Hepatocyte (in vitro differentiated cells): ENCODE results near the gene SEC61B. TPM values are rescaled to one million over a fixed set of nuclear protein-coding genes. Genes with fewer than 3 reads are reported as not detected.
A peak's percentile ranks its signal among the peaks of the same experiment; 100 is the strongest.

ENCODE experiments used
- DNase-seq: peaks from one replicate; pipeline ENCODE4 v3.0.0-alpha.2; 2016; ENCODE audit warnings: low spot score
- H2AFZ ChIP-seq: fragments of 200-600 bp; sonication (generic); 2 replicates; pipeline ENCODE4 v1.6.0; 2016; ENCODE audit warnings: antibody characterized with exemption, mild to moderate bottlenecking
- H3K27ac ChIP-seq: fragments of 200-600 bp; sonication (generic); 2 replicates; pipeline ENCODE4 v1.5.1; 2016; ENCODE audit warnings: mild to moderate bottlenecking
- H3K27me3 ChIP-seq: fragments of 200-600 bp; sonication (generic); 2 replicates; pipeline ENCODE4 v1.6.1; 2016
- H3K36me3 ChIP-seq: fragments of 200-600 bp; sonication (generic); replicated peaks from 2 replicates; pipeline ENCODE4 v1.5.1; 2016; ENCODE audit warnings: low read depth; ENCODE audit not compliant: insufficient read depth
- H3K4me1 ChIP-seq: fragments of 200-600 bp; sonication (generic); 2 replicates; pipeline ENCODE4 v1.5.1; 2016; ENCODE audit warnings: mild to moderate bottlenecking, moderate library complexity; ENCODE audit not compliant: insufficient read depth
- H3K4me2 ChIP-seq: fragments of 200-600 bp; sonication (generic); 2 replicates; pipeline ENCODE4 v1.6.0; 2016
- H3K4me3 ChIP-seq: fragments of 200-600 bp; sonication (generic); 2 replicates; pipeline ENCODE4 v1.5.1; 2016; ENCODE audit warnings: mild to moderate bottlenecking
- H3K79me2 ChIP-seq: fragments of 200-600 bp; sonication (generic); 2 replicates; pipeline ENCODE4 v1.6.0; 2017; ENCODE audit warnings: mild to moderate bottlenecking
- H3K9me2 ChIP-seq: fragments of 200-600 bp; sonication (generic); replicated peaks from 2 replicates; pipeline ENCODE4 v1.6.0; 2017; ENCODE audit warnings: mild to moderate bottlenecking; ENCODE audit not compliant: insufficient read depth
- H3K9me3 ChIP-seq: fragments of 200-600 bp; sonication (generic); 2 replicates; pipeline ENCODE4 v1.5.1; 2016; ENCODE audit warnings: low read depth, mild to moderate bottlenecking
- H4K20me1 ChIP-seq: fragments of 200-600 bp; sonication (generic); 2 replicates; pipeline ENCODE4 v1.6.0; 2016; ENCODE audit warnings: mild to moderate bottlenecking; ENCODE audit not compliant: insufficient read depth, poor library complexity, severe bottlenecking
- EZH2 ChIP-seq: fragments of 200-600 bp; sonication (generic); IDR thresholded peaks from 2 replicates; pipeline ENCODE4 v1.6.1; 2016; ENCODE audit warnings: antibody characterized with exemption, mild to moderate bottlenecking, borderline replicate concordance
- EZH2phosphoT487 ChIP-seq: fragments of 200-600 bp; sonication (generic); IDR thresholded peaks from one replicate; pipeline ENCODE4 v1.6.1; 2018; ENCODE audit warnings: antibody characterized with exemption, mild to moderate bottlenecking, low read depth, moderate library complexity; ENCODE audit not compliant: unreplicated experiment, severe bottlenecking
- WGBS: methylation state at CpG from one replicate; pipeline ENCODE4 v1.1.6; 2016; ENCODE audit warnings: low lambda C conversion rate; ENCODE audit errors: missing lambda C conversion rate; 5-methylcytosine and 5-hydroxymethylcytosine counted together
- polyA plus RNA-seq: library from polyadenylated mRNA; unstranded; fragments of >200 nt; fragmentation: Nextera tagmentation; extraction: Ambion mirVana; gene quantifications from 2 replicates; pipeline ENCODE4 v1.2.1, GENCODE V29; 2016
- total RNA-seq: library from RNA; depleted of rRNA; stranded (reverse); fragments of >200 nt; gene quantifications from 2 replicates; pipeline ENCODE4 v1.2.3, GENCODE V29; 2014
- TF ChIP-seq, protein P1 (sequence below): fragments of 200-600 bp; sonication (generic); IDR thresholded peaks from 2 replicates; pipeline ENCODE4 v1.5.1; 2016; ENCODE audit warnings: antibody characterized with exemption, mild to moderate bottlenecking; ENCODE audit not compliant: poor library complexity

The SEC61B gene
- total and polyA plus RNA-seq, 2 experiments from 2014 or later: 145 to 365 TPM

DNA sequence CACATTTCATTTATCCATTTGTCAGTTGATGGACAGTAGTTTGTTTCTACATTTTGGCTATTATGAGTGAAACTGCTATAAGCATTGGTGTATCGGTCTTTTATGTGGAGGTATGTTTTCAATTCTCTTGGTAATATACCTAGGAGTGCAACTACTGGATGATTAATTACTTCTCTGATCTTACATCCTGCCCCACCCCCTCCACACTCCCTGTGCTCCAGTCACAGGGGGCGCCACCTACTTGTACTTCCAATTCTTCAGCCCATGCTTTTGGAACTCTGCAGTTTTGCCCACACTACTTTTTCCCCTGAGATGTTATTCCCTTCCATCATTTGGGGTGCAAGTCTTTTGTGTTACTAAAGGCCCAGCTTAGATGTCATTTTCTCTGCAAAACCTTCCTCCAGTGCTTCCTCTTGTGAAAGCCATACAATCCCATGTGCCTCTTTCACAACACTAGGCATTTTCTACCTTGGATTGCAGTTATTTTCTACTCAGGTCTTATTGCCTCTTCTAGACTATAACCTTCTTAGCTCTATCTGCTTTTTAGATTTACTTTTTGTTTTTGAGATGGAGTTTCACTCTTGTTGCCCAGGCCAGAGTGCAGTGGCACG, 42.1 kb downstream of the SEC61B start:
- TF ChIP-seq EZH2phosphoT487: no peak
- TF ChIP-seq, protein P1, sequence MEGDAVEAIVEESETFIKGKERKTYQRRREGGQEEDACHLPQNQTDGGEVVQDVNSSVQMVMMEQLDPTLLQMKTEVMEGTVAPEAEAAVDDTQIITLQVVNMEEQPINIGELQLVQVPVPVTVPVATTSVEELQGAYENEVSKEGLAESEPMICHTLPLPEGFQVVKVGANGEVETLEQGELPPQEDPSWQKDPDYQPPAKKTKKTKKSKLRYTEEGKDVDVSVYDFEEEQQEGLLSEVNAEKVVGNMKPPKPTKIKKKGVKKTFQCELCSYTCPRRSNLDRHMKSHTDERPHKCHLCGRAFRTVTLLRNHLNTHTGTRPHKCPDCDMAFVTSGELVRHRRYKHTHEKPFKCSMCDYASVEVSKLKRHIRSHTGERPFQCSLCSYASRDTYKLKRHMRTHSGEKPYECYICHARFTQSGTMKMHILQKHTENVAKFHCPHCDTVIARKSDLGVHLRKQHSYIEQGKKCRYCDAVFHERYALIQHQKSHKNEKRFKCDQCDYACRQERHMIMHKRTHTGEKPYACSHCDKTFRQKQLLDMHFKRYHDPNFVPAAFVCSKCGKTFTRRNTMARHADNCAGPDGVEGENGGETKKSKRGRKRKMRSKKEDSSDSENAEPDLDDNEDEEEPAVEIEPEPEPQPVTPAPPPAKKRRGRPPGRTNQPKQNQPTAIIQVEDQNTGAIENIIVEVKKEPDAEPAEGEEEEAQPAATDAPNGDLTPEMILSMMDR: no peak
- TF ChIP-seq EZH2: no peak
- Histone ChIP-seq H3K9me2 (no peaks in the 10 kb centered on the region), H3K4me1 (no peaks in the 10 kb centered on the region), H4K20me1 (no peaks in the 10 kb centered on the region), H2AFZ (no peak overlapping the region), H3K4me3 (no peak overlapping the region), H3K4me2 (no peak overlapping the region), H3K36me3 (no peaks in the 10 kb centered on the region), H3K9me3 (no peaks in the 10 kb centered on the region), H3K27ac (no peak overlapping the region), H3K27me3 (no peaks in the 10 kb centered on the region), H3K79me2 (no peaks in the 10 kb centered on the region)
- no peak for DNase-seq
- 81% methylated on average over 3 of the region's 3 CpGs for WGBS

DNA sequence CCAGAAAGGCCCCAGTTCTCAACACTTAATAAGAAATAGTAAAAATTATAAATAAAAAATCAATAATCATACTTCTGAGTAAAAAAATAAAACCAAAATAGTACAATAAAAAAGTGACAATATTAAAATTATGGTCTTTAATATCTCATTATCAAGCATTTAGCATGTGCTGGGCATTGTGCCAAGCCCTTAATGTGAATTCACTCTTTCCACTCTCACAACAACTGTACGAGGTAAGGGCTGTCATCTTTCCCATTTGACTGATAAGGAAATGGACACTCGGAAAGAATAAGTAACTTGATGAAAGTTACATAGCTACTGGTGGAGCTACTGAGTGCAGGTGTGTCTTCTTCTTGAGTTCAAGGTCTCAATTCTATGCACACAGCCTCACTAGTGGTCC, 43.6 kb downstream of the SEC61B start:
- Histone ChIP-seq H3K36me3 (no peaks in the 10 kb centered on the region), H3K27ac (no peak overlapping the region), H3K4me3 (no peak overlapping the region), H3K9me2 (no peaks in the 10 kb centered on the region), H3K9me3 (no peaks in the 10 kb centered on the region), H3K4me2 (no peak overlapping the region), H3K79me2 (no peaks in the 10 kb centered on the region), H2AFZ (no peak overlapping the region), H3K4me1 (no peaks in the 10 kb centered on the region), H4K20me1 (no peaks in the 10 kb centered on the region), H3K27me3 (no peaks in the 10 kb centered on the region)
- no peak for DNase-seq
- TF ChIP-seq EZH2phosphoT487 (no peak), EZH2 (no peak)
- TF ChIP-seq, protein P1: no peak
- 88% methylated on average over 2 of the region's 2 CpGs for WGBS

DNA sequence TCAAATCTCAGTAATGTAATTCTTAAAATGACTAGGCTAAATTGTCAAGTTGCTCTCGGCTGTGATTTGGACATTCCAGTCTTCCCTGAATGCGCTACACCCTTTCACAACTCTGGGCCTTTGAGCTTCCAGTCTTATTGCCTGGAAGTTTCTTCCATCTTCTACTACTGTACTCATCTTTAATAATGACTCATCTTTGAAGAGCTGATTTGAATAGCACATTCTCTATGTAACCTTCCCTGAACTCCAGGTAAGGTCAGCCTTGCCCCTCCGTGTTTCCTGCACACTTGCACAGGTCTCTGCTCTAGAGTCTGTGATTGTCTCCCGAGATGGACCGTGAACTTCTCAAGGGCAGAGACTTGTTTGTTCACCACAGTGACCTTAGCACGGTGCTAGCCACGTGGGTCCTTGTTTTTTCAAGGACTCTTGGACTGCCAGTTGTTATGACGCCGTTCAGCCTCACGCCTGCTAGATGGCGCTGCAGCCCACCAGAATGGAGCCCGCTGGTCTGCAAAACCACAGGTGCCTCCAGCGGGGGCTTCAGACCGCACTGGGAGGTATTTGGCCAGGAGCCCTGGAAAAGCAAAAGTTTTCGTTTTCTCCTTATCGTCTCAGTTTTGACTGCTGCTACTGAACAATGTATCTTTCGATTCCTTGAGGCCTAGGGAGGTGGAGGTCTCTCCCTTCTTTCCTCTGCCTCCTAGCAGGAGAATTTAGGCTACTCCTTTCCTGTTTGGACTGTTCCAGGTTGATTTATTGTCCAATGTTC, 44.4 kb downstream of the SEC61B start:
- Histone ChIP-seq H3K36me3 (no peaks in the 10 kb centered on the region), H3K9me3 (no peaks in the 10 kb centered on the region), H3K79me2 (no peaks in the 10 kb centered on the region), H3K9me2 (no peaks in the 10 kb centered on the region), H3K4me2 (peak overlapping the region; percentile 54), H3K4me1 (no peaks in the 10 kb centered on the region), H3K27me3 (no peaks in the 10 kb centered on the region), H2AFZ (no peak overlapping the region), H3K4me3 (no peak overlapping the region), H3K27ac (no peak overlapping the region), H4K20me1 (no peaks in the 10 kb centered on the region)
- TF ChIP-seq EZH2phosphoT487 (no peak), EZH2 (no peak)
- TF ChIP-seq, protein P1: peak; percentile 92
- WGBS: 22% methylated on average over 17 of the region's 17 CpGs
- peak; percentile 83 for DNase-seq
